ENCODE measurements around the gene GTF2H3.
A peak's percentile ranks its signal among the peaks of the same experiment; 100 is the strongest.
"Not testable (repeated sequence)": the region's sequence is repeated elsewhere in the genome, so short reads cannot be mapped to it uniquely, and the experiment has no call there.

The GTF2H3 gene

DNA sequence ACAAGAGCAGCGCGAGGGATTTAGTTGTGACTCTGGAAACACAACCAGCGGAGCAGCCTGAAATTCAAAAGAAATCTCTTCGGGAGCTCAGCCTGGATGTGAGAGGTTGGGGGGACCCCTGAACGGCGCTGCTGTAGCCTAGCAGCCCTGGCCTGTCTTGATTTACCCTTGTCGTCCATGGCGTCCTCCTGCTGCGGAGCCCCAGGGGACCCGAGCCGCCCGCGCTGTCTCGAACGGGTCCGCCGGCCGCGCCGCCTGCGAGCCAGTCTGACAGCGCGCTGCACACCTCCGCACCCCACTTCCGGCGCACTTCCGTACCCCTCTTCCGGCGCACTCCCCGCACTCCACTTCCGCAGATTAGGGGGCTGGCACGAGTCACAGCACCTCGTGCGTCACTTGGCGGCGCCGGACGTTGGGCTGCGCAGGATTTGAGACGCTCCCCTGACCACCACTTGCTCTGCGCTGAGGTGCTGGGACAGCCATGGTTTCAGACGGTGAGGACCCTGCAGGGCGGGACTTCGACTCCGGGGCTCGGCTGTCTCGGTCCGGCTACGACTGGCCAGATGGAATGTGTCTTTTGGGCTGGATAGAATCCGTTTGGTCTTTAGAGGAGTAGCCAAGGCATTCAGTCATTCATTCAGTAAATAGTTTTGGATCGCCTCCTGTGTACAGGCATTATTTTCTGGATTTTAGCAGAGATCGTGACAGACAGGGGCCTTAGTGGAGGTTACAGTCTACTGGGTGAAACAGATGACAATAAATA lies at the start of gene GTF2H3, which contains the start of gene EIF2B1:
GTF2H3 (plus strand) TSS at position 451 of the 763 bp plus-strand sequence; CDS start at position 482, 31 bp downstream.
EIF2B1 (minus strand) TSS at position 308 of the 763 bp plus-strand sequence; CDS start at position 179, 129 bp downstream.
- peak; percentile 97 for DNase-seq

DNA sequence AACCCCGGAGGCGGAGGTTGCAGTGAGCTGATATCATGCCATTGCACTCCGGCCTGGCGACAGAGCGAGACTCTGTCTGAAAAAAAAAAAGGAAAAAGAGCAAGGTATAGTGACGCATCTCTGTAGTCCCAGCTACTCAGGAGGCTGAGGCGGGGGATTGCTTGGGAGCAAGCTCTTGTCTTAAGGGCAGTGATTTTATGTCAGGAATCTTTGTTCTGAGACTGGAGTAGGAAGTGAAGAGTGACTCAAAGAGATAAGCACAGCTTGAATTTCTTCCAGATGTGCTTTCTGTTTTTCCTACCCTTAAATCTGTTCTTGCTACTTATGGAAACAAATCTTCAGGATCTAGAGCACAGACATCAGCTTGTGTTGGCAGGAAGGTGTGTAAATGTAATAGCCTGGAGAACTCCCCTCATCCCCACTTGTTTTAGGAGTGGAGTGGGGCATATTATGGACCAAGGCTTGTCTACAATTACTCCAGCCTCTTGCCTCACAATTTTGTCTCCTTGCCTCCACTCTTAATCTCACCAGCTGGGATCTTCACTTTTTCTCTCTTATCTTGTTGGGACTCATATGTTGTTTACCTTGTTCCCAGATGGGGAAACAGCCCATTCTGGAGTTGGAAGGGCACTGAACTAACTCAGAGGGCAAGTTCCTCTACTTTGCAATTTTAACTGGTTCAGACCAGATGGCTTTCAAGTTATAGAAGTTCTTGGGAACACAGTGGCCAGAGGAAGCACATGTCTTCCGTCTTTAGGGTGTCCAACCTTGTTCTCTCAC lies 41.7 kb upstream of the GTF2H3 start:
- DNase-seq: no peak

DNA sequence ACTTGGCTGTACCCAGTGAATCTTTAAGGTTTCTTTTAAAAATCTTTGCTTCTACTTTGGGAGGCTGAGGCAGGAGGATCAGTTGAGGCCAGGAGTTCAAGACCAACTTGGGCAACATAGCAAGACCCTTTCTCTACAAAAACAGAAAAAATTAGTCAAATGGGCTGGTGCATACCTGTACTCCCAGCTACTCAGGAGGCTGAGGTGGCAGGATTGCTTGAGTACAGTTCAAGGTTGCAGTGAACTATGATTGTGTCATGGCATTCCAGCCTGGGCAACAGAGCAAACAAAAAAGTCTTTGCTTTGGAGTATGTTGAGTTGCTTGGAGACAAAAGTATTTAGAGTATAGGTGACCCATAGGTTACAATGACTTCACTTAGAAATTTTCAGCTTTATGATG lies 37.9 kb upstream of the GTF2H3 start:
- DNase-seq: no peak

DNA sequence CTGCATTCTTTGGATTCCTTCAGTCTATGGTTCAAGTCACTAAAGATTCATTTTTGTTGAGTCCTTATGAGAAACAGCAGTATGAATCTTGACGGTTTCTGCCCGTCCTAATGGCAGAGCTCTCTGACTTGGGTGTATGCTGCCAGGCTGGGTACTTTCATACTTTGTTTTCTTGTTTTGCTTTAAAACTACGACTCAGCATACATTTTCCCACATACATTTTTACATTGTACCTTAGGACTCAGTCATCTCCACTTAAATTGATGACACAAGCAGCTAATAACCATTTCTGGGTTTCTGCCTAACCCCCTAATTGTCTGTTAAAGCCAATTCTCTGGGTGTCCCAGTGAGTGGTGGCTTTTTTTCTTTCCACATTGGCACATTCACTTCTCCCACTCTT lies 36.5 kb upstream of the GTF2H3 start:
- no peak for DNase-seq

DNA sequence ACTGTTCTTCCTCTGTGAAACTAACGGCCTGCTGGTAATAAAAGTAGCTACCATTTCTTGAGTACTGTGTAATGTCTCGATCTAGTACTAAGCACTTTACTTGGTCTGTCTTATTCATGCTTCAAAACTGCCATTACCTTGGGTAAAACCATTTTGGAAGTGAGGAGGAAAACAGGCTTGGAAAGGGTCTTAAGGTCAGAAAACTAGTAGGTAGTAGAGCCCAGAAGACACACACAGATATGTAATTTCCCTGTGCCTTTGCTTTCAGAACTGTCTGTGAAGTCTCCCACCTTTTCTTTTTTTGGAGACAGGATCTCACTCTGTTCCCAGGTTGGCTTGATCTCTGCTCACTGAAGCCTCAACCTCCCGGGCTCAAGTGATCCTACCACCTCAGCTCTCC lies 35.1 kb upstream of the GTF2H3 start:
- no peak for DNase-seq

DNA sequence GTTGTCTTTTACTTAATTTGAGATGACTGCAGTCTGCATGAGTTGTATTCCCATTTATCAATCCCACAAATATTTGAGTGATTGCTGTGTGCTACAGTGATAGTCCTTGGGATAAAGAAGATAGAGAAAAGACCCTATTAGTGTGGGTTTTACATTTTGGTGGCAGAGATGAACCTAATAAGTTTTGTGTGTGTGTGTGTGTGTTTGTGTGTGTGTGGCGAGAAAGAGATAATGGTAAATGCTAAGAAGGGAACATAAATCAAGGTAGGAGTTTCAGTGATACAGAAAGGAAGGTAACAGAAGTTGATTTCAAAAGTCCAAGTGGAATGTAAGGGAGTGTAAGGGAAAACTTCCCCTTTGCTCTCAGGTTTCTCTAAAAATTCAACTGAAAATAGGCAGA lies 34.3 kb upstream of the GTF2H3 start:
- DNase-seq: no peak

DNA sequence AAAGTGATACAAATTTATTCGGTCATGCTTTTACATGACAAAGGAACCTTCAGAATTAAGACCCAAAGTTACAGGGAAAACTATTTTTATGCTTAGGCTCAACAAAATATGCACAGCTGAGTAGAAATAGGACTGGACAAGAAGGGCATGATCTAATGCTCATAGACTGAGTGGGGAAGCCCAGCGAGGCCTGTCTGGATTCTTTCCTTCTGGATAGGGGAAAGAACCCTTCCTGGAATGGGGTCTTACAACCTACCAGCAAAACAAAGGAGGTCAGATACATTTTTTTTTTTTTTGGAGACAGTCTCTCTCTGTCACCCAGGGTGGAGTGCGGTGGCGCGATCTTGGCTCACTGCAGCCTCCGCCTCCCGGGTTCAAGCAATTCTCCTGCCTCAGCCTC lies 33.9 kb upstream of the GTF2H3 start:
- no peak for DNase-seq

DNA sequence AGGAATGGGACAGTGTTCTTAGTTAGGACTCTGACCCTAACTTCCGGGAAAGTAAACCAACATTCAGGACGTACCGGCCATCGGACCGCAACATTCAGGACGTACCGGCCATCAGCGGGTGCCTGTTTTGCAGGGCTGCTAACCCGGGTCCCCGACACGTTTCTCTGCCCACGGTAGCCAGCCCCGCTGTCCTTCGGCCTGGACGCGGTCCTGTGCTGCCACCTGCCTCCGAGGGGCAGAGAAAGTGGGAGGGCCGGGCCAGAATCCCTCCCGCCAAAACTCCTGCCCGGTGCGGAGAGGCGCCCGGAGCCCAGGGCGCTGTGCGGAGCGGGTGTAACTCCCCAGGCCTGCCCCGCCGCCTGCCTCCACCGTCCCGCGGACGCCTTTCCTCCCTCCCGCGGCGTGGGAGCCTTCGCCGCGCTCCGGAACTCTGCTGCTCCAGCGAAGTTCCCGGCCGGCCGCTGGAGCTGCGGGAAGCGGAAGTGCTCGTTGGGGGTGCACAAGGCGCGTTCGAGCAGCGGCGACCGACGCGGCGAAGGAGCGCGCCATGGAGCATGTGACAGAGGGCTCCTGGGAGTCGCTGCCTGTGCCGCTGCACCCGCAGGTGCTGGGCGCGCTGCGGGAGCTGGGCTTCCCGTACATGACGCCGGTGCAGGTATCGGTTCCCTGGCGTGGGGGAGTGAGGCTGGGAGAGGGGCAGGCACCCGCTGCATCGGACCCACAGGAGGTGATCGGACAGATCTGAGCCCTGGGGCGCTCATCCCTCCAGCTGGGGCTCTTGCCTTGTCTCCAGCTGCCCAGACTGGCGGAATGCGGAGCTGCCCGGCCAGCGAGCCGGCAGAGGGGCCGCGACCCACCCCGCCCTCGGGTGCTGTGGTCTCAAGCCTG lies 31.8 kb upstream of the GTF2H3 start, which contains the start of gene DDX55:
DDX55 (plus strand) TSS at position 498 of the 888 bp plus-strand sequence; CDS start at position 548, 50 bp downstream.
- DNase-seq: peak; percentile 82

DNA sequence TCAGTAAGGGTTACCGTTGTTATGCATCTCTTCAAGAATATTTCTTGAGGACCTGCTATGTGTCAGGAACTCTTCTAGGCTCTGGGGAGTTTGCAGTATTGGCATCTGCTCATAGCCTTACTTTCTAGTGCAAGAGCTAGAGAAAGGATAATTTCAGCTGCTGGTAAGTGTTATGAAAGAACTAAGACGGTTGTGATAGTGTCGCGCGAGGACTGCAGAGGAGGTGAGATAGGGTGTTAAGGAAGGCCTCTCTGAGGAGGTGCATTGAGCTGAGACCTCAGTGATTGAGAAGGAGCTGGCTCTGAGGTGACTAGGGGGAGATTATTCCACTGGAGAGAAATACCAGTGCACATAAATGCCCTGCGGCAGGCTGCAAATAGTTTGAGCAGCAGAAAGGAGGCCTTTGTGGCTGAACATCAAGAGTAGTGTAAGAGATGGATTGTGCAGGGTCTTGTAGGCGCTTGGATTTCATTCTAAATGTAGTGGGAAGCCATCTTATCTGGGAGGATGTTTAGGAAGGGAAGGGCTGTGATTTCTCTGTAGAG lies 30.9 kb upstream of the GTF2H3 start:
- no peak for DNase-seq

DNA sequence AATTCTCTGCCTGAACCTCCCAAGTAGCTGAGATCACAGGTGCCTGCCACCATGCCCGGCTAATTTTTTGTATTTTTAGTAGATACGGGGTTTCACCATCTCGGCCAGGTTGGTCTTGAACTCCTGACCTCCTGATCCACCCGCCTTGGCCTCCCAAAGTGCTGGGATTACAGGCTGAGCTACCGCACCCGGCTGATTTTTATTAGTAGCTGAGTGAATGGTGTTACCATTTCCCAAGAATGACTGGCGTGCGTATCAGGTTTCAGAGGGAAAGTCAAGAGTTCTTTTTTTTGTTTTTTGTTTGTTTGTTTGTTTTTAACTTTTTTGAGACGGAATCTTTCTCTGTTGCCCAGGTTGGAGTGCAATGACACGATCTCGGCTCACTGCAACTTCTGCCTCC lies 30.1 kb upstream of the GTF2H3 start:
- not testable (repeated sequence) for DNase-seq

DNA sequence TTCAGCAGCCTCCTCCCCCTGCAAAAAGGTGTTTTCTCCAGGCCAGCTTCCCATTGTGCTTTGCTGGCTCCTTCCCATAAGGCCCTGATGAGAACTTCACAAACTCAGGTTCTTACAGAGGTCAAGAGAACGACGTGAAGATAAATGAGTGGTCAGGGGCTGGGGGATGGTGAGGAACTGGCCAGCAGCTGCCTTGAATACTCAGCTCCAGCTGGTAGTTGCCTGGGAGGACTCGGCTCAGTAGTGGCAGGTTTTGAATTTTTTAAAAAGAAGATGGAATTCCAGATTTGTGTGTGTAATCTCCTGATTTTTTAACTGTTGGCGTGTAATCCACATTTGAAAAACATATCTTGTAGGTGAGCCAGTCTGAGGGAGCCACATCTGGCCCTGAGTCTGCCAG lies 25.9 kb upstream of the GTF2H3 start:
- no peak for DNase-seq

DNA sequence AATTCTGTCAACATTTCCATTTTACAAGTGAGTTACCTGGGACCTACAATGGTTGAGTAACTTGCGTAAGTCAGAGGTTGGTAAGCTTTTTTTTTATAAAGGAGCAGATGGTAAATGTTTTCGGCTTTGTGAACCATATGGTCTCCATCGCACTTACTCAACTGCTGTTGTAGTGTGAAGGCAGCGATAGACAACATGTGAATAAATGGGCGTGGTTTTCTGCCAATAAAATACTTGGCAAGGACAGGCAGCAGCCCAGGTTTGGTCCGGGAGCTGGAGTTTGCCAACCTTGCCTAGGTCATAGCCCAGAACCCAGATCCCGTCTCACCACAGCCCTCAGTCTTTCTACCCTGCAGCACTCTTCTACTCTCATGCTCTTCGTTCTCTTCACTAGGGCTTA lies 25.4 kb upstream of the GTF2H3 start:
- no peak for DNase-seq

DNA sequence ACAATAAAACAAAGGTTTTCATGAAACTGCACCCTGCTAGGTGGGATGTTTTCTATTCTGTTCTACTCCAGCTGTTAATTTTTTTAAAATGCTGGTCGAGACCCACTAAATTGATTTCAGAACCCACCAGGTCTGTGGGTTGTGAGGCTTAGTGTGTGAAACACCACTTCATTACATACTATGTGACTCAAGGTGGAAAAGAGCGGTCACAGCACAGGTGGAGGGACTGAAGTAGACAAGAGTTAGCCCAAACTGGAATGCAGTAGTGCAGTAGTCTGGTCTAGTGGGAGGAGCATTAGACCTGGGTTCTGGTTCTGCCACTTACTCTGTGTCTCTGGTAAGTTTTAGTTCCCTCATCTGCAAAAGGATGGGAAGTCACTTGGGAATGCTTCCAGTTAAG lies 19.5 kb upstream of the GTF2H3 start:
- no peak for DNase-seq

DNA sequence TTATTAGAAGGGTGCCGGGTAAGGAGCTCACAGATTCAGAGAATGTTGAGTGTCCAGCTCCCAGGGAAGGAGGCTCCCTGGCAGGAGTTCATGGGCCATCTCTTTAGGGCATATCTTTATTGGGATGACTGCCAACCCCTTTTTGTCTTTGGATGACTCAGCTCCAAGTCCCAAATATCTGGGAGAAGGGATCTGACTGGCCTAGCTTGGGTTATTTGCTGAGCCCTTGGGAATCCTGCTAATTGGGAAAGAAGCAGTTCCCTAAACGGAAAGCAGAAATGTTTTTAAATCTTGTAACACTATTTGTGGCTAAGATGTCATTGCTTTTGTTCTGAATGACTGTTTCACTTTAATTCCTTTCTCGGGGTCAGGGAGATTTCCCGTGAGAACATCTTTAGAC lies 19.1 kb upstream of the GTF2H3 start:
- peak; percentile 75 for DNase-seq

DNA sequence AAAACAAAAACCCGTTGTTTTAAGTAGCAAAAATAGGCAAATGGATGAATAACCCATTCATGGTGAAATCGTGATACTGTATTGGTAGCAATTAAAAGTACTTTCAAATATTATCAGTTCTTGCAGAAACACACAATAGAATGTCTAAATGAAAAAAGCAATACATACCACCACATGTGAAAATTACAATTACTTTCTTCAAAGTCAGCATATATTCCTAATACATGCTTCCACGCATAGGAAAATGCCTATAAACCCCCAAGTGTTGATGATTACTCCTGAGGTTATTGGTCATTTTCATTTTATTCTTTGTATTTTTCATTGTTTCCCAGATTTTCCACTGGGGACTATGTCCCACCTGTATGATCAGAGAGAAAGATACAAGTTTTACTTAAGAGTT lies 16.5 kb upstream of the GTF2H3 start:
- DNase-seq: no peak

DNA sequence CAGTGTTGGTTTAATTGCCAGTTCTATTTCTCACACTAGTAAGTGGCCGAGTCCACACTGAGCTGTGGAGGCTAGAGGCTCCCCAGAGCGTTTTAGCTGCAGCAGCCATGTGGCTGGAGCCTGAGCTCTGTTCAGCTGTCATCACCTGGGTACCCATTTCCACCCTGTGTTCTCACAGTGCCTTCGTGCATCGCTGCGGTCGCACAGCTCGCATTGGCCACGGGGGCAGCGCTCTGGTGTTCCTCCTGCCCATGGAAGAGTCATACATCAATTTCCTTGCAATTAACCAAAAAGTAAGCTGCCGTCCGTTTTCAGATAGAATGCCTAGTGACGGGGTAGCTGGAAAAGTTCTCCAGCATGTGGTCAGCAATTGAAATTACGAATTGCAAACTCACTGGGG lies 16.0 kb upstream of the GTF2H3 start:
- no peak for DNase-seq

DNA sequence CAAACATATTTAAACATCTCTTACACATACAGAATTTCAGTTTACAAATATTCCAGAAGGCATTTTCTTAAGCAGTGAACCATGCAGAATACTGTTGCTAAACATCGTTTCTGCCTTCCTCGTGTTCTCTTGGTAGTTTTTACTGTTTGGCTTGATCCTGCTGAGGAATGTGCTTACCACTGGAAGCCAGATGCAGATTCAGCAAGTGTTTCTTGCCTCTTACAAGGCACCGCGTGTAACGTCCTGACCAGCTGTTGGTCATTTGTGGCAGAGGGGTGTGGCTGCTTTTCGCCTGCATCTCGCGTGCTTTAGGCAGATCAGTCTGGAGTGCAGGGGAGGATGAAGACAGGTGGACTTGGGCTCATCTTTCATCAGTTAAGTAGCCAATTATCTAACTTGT lies 12.5 kb upstream of the GTF2H3 start:
- DNase-seq: no peak

DNA sequence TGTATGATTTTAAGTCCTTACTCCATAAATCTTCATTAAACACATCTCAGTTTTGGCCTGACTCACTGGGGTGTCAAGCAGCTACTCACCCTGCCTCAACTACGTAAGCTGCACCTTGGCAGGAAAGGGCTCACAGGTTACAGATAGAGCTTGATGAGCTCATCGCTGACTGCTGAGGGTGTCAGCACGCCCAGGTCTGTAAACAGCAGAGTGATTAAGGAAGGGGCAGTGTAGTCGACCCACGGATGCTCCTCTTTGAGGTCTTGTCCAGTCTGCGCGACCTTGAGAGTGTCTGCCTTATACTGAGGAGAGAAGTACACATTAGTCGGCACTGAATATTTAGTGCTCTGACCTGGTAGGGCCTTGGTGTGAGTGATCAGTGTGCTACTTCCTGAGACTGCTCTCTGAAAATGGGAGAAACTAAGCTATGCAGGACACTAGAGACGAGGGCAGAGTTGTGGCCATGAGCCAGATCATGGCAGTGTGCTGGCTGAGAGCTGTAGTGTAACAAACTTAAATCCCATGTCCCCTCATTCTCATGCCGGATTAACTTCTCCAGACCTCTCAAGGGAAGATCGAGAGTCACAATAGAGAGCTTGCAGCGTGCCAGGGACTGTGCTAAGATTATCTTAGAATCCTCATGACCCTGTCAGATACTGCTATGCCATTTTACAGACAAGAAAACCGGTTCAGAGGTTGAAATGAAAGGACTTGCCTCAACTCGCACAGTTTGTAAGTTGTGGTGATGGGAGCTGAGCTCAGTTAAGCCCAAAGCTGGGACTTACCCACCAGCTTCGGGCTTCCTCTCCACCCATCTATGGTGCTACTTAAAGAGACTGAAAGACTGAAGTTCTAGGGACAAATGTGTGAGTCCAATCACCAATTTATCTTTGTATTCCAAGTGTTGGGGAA lies 11.8 kb upstream of the GTF2H3 start:
- peak; percentile 5 for DNase-seq

DNA sequence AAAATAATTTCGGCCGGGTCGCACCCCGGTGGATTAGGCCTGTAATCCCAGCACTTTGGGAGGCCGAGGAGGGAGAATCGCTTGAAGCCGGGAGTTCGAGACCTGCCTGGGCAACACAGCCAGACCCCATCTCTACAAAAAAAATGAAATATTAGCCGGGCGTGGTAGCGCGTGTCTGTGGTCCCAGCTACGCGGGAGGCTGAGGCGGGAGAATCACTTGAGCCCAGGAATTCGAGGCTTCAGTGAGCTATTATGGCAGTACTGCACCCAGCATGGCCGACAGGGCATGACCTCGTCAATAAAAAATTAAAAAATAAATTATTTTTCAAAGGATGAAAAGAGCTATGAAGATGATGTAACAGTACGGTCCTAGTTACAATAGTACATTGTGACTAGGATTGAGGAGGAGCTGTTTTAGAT lies 523 bp downstream of the GTF2H3 start:
- DNase-seq: no peak

DNA sequence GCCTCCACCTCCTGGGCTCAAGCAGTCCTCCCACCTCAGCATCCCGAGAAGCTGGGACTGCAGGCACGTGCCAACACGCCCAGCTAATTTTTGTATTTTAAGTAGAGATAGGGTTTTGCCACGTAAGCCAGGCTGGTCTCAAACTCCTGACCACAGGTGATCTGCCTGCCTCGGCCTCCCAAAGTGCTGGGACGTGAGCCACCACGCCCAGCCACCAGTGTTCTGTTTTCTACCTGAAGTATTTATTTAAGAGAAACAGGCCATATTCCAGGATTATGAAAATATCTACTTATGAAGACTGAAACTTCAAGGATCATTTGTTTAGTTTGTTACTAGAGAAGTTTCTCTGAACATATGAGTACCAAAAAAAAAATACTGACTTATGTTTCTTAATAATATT lies 10.3 kb downstream of the GTF2H3 start:
- no peak for DNase-seq

DNA sequence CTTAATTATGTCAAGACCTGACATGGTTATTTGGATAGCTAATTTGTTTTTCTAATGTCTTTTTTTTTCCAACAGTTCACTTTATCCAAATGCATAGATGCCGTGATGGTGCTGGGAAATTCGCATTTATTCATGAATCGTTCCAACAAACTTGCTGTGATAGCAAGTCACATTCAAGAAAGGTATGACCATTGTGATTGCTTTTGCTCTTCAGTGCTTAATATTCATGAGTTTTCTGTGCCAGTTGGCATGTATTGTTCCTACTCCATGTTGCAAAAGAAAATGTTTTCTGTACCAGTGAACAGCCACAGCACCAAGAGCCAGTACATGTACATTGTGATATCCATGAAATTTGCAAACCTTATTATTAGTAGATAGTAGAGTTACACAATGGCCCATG lies 11.8 kb downstream of the GTF2H3 start:
- DNase-seq: no peak

DNA sequence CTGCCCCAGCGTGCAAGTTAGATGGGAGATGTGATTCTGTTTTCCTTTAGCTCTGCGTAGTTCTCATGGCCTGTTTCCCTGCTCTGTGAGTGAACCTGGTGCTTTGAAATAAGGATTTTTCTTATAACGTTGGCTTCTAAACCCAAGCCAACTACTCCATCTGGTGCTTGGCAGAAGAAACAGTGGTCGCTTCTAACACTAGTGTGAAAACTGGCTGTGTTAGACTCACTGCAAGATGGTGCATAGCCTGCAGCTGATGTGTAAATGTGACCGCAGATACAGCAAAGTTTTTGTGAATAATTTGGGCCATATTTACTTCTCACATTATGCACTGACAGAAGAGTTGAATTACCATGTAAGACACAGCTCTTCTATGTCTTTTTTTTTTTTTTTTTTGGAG lies 12.2 kb downstream of the GTF2H3 start:
- DNase-seq: no peak

Data from HCEC 1CT (cell line).